Activated naive CD8-positive, alpha-beta T cell treated with anti-CD3 and anti-CD28 coated beads for 36 hours (primary cell): ENCODE measurements around the gene TRIML2. TPM values are rescaled to one million over a fixed set of nuclear protein-coding genes. Genes with fewer than 3 reads are reported as not detected.

ENCODE experiments used
- DNase-seq: peaks from one replicate; pipeline ENCODE4 v3.0.0; 2021
- H3K27ac Mint-ChIP-seq: one replicate; pipeline ENCODE4 v1.8.0; 2022; ENCODE audit warnings: mild to moderate bottlenecking, moderate library complexity, mixed read lengths
- H3K27me3 Mint-ChIP-seq: one replicate; pipeline ENCODE4 v1.8.0; 2022; ENCODE audit warnings: mild to moderate bottlenecking, mixed read lengths
- H3K36me3 Mint-ChIP-seq: one replicate; pipeline ENCODE4 v1.8.0; 2021; ENCODE audit warnings: mild to moderate bottlenecking, mixed read lengths
- H3K4me1 Mint-ChIP-seq: one replicate; pipeline ENCODE4 v1.8.0; 2021; ENCODE audit warnings: mixed read lengths
- H3K4me3 Mint-ChIP-seq: one replicate; pipeline ENCODE4 v1.8.0; 2022; ENCODE audit warnings: mild to moderate bottlenecking, moderate library complexity, mixed read lengths
- H3K9me3 Mint-ChIP-seq: one replicate; pipeline ENCODE4 v1.8.0; 2022; ENCODE audit warnings: mixed read lengths
- total RNA-seq, 2 experiments: library from RNA; stranded (reverse); gene quantifications; one replicate each; pipeline ENCODE4 v1.2.3, GENCODE V29; 2021

The TRIML2 gene, protein sequence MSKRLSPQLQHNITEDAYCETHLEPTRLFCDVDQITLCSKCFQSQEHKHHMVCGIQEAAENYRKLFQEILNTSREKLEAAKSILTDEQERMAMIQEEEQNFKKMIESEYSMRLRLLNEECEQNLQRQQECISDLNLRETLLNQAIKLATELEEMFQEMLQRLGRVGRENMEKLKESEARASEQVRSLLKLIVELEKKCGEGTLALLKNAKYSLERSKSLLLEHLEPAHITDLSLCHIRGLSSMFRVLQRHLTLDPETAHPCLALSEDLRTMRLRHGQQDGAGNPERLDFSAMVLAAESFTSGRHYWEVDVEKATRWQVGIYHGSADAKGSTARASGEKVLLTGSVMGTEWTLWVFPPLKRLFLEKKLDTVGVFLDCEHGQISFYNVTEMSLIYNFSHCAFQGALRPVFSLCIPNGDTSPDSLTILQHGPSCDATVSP
- not detected for total RNA-seq

GRCh38 chr4:188109157-188109755, at the start of gene TRIML2:
TSS of gene TRIML2 (minus strand) at chr4:188109603. CDS start at chr4:188105368, 4,235 bp downstream.
- Mint-ChIP-seq H3K4me3 (no peak within 1 kb of the TSS), H3K9me3 (peaks cover 4% of the 10 kb centered on the region), H3K27me3 (no peaks in the 10 kb centered on the region)

GRCh38 chr4:188158336-188158735, 48.9 kb upstream of the TRIML2 start:
- Mint-ChIP-seq H3K4me1 (no peaks in the 10 kb centered on the region), H3K27me3 (no peaks in the 10 kb centered on the region), H3K36me3 (no peaks in the 10 kb centered on the region), H3K27ac (no peak overlapping the region), H3K9me3 (peaks cover 4% of the 10 kb centered on the region), H3K4me3 (no peak overlapping the region)
- DNase-seq, result no peak

More at GRCh38 chr4:188109157-188109755, at the start of gene TRIML2:
- Mint-ChIP-seq H3K27ac (no peak within 1 kb of the TSS), H3K36me3 (peaks cover 1% of the 10 kb centered on the region), H3K4me1 (no peaks in the 10 kb centered on the region)
- no peak for DNase-seq

DNA sequence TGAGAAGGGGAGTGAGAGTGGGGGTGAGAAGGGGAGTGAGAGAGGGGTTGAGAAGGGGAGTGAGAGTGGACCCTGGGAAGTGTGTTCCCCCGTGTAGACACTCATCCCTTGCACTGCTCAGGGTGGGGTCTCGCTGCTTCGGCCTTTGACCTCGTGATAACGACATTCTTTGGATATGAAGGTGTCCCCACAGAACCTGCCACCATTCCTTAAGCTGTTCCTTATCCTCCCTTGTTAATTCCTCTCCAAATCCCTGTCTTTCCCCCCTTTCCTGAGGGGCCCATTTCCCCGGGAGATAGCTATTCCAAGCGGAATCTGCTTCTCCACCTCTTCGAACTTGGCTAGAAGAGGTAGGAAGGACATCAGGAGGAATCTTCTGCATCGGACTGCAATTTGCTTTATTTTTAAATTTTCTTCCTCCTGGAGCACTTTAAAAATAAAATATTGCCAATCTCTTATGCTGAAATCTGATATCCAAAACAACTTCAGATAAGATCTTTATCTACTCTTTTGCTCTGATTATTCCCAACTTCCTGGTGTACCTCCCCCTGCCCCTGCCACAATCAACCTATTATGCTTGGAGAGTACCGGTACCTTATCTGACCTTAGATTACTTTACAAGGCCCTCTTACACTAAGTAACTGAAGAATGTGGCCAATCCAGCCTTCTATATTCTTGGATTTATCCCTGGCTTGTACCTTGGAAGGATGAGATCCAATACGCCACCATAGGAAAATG, 45.4 kb upstream of the TRIML2 start:
- H3K9me3 Mint-ChIP-seq, result peaks cover 2% of the 10 kb centered on the region
- no peaks in the 10 kb centered on the region for H3K27me3 Mint-ChIP-seq
- no peak overlapping the region for H3K4me3 Mint-ChIP-seq
- no peak for DNase-seq
- no peaks in the 10 kb centered on the region for H3K36me3 Mint-ChIP-seq
- no peaks in the 10 kb centered on the region for H3K4me1 Mint-ChIP-seq
- H3K27ac Mint-ChIP-seq, result no peak overlapping the region

DNA sequence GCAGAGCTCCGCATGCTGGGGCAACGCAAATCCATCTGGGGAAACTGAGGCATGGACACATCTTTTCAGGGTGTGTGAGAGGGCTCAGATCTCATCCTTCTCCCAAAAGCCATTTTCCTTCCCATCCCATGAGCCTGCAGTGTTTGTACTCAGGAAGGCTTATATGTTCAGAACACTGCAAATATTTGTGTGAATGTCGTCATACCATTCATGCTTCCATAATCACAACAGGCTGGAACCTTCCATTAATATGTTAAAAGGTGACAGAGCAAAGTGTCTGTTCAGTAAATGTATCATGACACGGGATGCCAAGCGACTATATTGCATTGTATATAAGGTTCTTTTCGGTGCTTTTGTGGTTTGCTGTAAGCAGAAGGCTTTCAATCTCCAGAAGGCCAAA, 38.4 kb upstream of the TRIML2 start:
- Mint-ChIP-seq H3K4me1 (no peaks in the 10 kb centered on the region), H3K36me3 (no peaks in the 10 kb centered on the region), H3K9me3 (peaks cover 2% of the 10 kb centered on the region), H3K27me3 (no peaks in the 10 kb centered on the region), H3K4me3 (no peak overlapping the region), H3K27ac (no peak overlapping the region)
- DNase-seq, result no peak

DNA sequence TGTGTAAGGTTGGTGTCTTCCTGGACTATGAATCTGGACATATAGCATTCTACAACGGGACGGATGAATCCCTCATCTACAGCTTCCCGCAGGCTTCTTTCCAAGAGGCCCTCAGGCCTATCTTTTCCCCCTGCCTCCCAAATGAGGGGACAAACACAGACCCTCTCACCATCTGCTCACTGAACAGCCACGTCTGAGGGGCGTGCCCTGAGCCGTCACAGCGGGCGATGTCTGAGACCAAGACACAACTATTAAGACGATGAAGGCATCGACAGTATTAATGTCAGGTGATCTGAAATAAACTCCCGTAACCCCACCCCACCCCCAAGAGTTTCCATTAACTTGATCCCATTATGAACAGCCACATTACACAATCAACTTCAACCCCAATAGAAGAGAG, 37.8 kb upstream of the TRIML2 start:
- Mint-ChIP-seq H3K27ac (no peak overlapping the region), H3K4me3 (no peak overlapping the region), H3K9me3 (peaks cover 2% of the 10 kb centered on the region), H3K27me3 (no peaks in the 10 kb centered on the region), H3K36me3 (no peaks in the 10 kb centered on the region), H3K4me1 (no peaks in the 10 kb centered on the region)
- no peak for DNase-seq

- DNase-seq, result no peak
- H3K27ac Mint-ChIP-seq, result no peak overlapping the region
- H3K36me3 Mint-ChIP-seq, result no peaks in the 10 kb centered on the region
- H3K9me3 Mint-ChIP-seq, result peaks cover 2% of the 10 kb centered on the region
- no peaks in the 10 kb centered on the region for H3K4me1 Mint-ChIP-seq
- H3K27me3 Mint-ChIP-seq, result no peaks in the 10 kb centered on the region
- no peak overlapping the region for H3K4me3 Mint-ChIP-seq
These were observed 37.2 kb upstream of the TRIML2 start for GRCh38 chr4:188146618-188147017.

- H3K4me3 Mint-ChIP-seq, result no peak overlapping the region
- peaks cover 2% of the 10 kb centered on the region for H3K9me3 Mint-ChIP-seq
- no peak for DNase-seq
- no peak overlapping the region for H3K27ac Mint-ChIP-seq
- no peaks in the 10 kb centered on the region for H3K27me3 Mint-ChIP-seq
- no peaks in the 10 kb centered on the region for H3K36me3 Mint-ChIP-seq
- no peaks in the 10 kb centered on the region for H3K4me1 Mint-ChIP-seq
These were observed 36.2 kb upstream of the TRIML2 start for GRCh38 chr4:188145601-188146000.

GRCh38 chr4:188143731-188144130, 34.3 kb upstream of the TRIML2 start:
- Mint-ChIP-seq H3K36me3 (no peaks in the 10 kb centered on the region), H3K4me1 (no peaks in the 10 kb centered on the region), H3K9me3 (peaks cover 2% of the 10 kb centered on the region), H3K27me3 (no peaks in the 10 kb centered on the region), H3K27ac (no peak overlapping the region), H3K4me3 (no peak overlapping the region)
- no peak for DNase-seq

DNA sequence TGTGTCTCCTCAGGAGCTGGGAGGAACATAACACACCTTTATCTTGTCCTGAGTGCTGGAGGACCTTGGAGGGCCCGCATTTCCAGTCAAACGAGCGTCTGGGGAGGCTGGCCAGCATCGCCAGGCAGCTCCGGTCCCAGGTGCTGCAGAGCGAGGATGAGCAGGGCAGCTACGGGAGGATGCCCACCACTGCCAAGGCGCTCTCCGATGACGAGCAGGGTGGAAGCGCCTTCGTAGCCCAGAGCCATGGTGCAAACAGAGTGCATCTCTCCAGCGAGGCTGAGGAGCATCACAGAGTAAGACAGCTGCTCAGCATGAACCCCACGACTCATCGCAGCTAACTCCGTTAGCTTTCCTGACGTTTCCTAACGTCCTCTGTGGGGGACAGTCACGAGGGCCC, 30.3 kb upstream of the TRIML2 start:
- Mint-ChIP-seq H3K36me3 (no peaks in the 10 kb centered on the region), H3K4me3 (no peak overlapping the region), H3K27ac (no peak overlapping the region), H3K27me3 (no peaks in the 10 kb centered on the region), H3K9me3 (peaks cover 3% of the 10 kb centered on the region), H3K4me1 (no peaks in the 10 kb centered on the region)
- DNase-seq, result no peak

DNA sequence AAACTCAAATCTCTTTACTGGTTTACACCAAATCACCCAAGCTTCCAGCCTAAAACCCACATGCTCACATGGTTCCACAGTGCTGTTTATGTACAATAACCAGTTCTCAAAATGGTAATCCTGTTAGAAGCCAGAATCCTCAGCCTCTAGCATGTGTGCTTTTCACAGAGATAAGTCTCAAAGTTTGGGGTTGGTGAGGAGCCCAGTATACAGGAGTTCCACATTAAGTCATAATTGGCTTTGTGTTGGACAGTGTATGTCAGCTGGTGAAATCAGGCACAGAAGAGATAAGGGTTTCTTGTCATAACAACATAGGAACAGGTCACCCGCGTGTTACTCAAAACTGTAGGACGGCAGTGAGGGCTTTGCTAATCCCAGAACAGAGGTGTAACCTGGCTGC, 29.7 kb upstream of the TRIML2 start, which contains the start of gene TRIML1:
Gene TRIML1 (plus strand): TSS at position 301 of the 400 bp plus-strand sequence. CDS start 118 bp downstream, outside the sequence.
- no peaks in the 10 kb centered on the region for H3K4me1 Mint-ChIP-seq

GRCh38 chr4:188138227-188138626, 28.8 kb upstream of the TRIML2 start:
- Mint-ChIP-seq H3K36me3 (no peaks in the 10 kb centered on the region), H3K9me3 (peaks cover 2% of the 10 kb centered on the region), H3K4me3 (no peak overlapping the region), H3K27me3 (no peaks in the 10 kb centered on the region), H3K4me1 (no peaks in the 10 kb centered on the region), H3K27ac (no peak overlapping the region)
- no peak for DNase-seq

More for the DNA sequence above, 29.7 kb upstream of the TRIML2 start, which contains the start of gene TRIML1:
- H3K36me3 Mint-ChIP-seq, result no peaks in the 10 kb centered on the region
- H3K4me3 Mint-ChIP-seq, result no peak within 1 kb of the TSS
- DNase-seq, result no peak
- H3K27ac Mint-ChIP-seq, result no peak within 1 kb of the TSS
- no peaks in the 10 kb centered on the region for H3K27me3 Mint-ChIP-seq
- H3K9me3 Mint-ChIP-seq, result peaks cover 1% of the 10 kb centered on the region

GRCh38 chr4:188132232-188132631, 22.8 kb upstream of the TRIML2 start:
- Mint-ChIP-seq H3K4me1 (peaks cover 4% of the 10 kb centered on the region), H3K4me3 (no peak overlapping the region), H3K9me3 (peaks cover 6% of the 10 kb centered on the region), H3K27me3 (no peaks in the 10 kb centered on the region), H3K27ac (no peak overlapping the region), H3K36me3 (no peaks in the 10 kb centered on the region)
- DNase-seq, result no peak

GRCh38 chr4:188130355-188130754, 21.0 kb upstream of the TRIML2 start:
- Mint-ChIP-seq H3K27ac (no peak overlapping the region), H3K27me3 (no peaks in the 10 kb centered on the region), H3K36me3 (no peaks in the 10 kb centered on the region), H3K4me1 (peaks cover 6% of the 10 kb centered on the region), H3K9me3 (peaks cover 6% of the 10 kb centered on the region), H3K4me3 (no peak overlapping the region)
- DNase-seq, result no peak

DNA sequence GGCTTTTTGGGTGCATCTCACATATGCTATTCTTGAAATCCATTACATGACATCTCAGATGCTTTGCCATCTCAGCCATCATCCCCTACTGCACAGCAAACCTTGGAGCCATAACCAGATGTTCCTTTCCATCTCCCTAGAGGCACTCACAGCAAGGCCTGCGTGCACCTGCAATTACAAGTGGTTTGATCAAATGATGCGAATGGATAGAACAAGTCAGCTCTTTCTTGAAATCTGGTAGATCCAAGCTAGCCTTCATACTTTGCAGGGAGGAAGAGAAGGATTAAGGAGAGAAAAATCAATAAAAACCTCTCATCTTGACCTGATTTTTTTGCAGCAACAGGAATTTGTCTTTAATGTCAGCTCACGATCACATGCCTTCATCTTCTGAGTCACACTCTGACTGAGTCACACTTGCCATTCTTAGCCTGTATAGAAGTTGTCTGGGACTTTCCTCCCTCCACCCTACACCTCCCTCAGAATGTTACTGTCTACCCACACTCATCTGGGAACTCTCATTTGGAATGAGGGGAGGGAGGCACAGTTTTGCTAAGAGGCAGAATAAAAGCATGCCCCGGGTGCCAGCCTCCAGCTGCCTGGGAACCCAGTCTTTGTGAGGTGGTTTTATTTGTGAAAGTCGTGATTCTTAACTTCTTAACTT, 17.9 kb upstream of the TRIML2 start:
- DNase-seq, result no peak
- no peaks in the 10 kb centered on the region for H3K36me3 Mint-ChIP-seq
- no peak overlapping the region for H3K27ac Mint-ChIP-seq
- peaks cover 6% of the 10 kb centered on the region for H3K4me1 Mint-ChIP-seq
- no peaks in the 10 kb centered on the region for H3K27me3 Mint-ChIP-seq
- no peak overlapping the region for H3K4me3 Mint-ChIP-seq
- H3K9me3 Mint-ChIP-seq, result peaks cover 5% of the 10 kb centered on the region

- Mint-ChIP-seq H3K36me3 (no peaks in the 10 kb centered on the region), H3K4me3 (no peak overlapping the region), H3K4me1 (no peaks in the 10 kb centered on the region), H3K27ac (no peak overlapping the region), H3K27me3 (no peaks in the 10 kb centered on the region), H3K9me3 (no peaks in the 10 kb centered on the region)
- no peak for DNase-seq
These were observed 12.1 kb upstream of the TRIML2 start for GRCh38 chr4:188121530-188121929.
